AG09319 (cell line): ENCODE measurements around the gene TPSAB1.

Experiments
- DNase-seq: peaks from one replicate; pipeline ENCODE4 v3.0.0-alpha.2; 2010; ENCODE audit warnings: low read depth; ENCODE audit errors: extremely low read depth
- TF ChIP-seq, protein P1 (sequence below): IDR thresholded peaks from 2 replicates; pipeline ENCODE4 v1.5.1; 2011; ENCODE audit warnings: low read depth, mild to moderate bottlenecking, inconsistent platforms, low read length, moderate library complexity

Gene TPSAB1

DNA sequence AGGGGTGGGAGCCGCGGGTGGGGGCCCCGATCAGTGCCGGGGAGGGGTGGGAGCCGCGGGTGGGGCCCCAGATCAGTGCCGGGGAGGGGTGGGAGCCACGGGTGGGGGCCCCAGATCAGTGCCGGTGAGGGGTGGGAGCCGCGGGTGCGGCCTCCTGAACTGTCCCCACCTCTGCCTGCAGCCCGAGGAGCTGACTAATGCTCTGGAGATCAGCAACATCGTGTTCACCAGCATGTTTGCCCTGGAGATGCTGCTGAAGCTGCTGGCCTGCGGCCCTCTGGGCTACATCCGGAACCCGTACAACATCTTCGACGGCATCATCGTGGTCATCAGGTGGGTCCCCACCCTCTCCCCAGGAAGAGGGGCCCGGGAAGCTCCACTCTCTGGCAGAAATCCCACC, 35.6 kb upstream of the TPSAB1 start:
- TF ChIP-seq, protein P1, sequence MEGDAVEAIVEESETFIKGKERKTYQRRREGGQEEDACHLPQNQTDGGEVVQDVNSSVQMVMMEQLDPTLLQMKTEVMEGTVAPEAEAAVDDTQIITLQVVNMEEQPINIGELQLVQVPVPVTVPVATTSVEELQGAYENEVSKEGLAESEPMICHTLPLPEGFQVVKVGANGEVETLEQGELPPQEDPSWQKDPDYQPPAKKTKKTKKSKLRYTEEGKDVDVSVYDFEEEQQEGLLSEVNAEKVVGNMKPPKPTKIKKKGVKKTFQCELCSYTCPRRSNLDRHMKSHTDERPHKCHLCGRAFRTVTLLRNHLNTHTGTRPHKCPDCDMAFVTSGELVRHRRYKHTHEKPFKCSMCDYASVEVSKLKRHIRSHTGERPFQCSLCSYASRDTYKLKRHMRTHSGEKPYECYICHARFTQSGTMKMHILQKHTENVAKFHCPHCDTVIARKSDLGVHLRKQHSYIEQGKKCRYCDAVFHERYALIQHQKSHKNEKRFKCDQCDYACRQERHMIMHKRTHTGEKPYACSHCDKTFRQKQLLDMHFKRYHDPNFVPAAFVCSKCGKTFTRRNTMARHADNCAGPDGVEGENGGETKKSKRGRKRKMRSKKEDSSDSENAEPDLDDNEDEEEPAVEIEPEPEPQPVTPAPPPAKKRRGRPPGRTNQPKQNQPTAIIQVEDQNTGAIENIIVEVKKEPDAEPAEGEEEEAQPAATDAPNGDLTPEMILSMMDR = no peak
- DNase-seq = no peak

DNA sequence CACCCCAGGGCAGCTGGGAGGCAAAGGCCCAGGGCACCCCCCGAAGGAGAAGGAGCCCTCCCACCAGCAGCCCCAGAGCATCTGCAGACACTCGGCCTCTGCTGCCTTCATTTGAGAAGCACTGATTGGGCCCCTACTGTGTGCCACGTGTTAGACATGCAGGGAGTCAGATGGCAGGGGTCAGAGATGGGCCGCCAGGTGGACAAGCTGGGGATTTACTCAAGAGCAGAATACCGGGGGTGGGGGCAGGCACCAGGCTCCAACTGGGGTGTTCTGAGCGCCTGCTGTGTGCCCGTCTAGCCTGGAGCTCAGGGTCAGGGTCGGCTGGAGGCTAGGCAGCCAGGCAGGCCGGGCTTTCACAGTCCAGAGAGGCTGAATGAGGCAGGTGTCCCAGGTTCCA, 34.2 kb upstream of the TPSAB1 start:
- DNase-seq = no peak
- TF ChIP-seq, protein P1 = no peak

DNA sequence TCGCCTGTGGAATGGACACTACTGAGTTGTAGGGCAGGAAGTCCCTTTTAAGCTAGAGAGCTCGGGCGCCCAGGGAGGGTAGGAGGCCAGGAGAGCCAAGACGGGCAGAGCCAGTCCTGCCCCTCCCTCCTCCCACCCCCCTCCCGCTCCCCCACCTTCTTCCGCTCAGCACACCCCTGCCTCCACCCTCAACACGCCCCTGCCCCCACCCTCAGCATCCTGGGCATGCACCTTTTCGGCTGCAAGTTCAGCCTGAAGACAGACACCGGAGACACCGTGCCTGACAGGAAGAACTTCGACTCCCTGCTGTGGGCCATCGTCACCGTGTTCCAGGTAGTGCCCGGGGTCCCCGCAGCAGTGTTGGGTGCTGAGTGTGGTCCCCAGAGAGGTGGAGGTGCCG, 33.7 kb upstream of the TPSAB1 start:
- TF ChIP-seq, protein P1 = no peak
- no peak for DNase-seq

DNA sequence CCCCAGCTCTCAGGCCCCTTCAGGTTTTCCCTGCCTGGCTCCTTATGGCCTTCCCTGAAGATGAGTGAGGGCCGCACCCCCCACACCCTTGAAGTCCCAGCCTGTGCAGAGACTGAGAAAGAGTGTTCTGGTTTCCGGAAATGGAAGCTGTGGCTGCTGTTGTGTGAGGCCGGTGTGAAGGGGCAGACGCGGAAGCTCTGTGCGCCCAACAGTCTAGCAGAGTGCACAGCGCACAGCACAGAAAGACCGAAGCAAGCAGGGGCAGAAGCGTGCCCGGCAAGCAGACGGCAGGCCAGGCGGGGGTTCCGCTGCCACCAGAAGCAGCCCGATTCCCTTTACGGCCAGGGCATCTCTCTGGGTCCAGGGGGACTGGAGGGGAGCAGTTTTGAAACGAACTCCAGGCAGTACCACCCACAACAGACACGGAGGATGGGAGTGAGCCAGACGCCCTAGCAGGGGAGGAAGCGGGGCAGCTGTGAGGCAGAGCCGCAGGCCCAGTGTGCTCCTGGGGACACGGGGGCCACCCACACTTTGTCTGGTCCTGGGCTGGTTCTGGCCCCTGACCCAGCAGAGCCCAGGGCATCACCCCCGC, 32.2 kb upstream of the TPSAB1 start:
- TF ChIP-seq, protein P1 = no peak
- no peak for DNase-seq

DNA sequence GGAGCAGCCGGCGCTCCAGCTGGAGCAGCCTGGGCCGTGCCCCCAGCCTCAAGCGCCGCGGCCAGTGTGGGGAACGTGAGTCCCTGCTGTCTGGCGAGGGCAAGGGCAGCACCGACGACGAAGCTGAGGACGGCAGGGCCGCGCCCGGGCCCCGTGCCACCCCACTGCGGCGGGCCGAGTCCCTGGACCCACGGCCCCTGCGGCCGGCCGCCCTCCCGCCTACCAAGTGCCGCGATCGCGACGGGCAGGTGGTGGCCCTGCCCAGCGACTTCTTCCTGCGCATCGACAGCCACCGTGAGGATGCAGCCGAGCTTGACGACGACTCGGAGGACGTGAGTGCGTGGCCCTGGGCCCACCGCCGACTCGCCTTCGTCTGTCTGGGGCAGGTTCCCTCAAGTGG, 31.4 kb upstream of the TPSAB1 start:
- TF ChIP-seq, protein P1 = no peak
- no peak for DNase-seq

DNA sequence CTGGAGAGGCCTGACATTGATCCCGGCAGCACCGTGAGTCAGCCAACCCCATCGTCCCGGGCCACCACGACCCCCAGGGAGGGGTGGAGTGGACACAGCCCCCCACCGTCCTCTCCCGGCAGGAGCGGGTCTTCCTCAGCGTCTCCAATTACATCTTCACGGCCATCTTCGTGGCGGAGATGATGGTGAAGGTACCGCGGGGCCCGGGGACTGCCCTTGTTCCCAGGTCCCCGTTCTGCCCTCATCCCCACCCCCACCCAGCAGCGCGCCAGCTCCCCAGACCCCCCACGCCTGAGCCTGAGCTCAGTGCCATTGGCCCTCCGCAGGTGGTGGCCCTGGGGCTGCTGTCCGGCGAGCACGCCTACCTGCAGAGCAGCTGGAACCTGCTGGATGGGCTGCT, 30.0 kb upstream of the TPSAB1 start:
- TF ChIP-seq, protein P1 = no peak
- no peak for DNase-seq

DNA sequence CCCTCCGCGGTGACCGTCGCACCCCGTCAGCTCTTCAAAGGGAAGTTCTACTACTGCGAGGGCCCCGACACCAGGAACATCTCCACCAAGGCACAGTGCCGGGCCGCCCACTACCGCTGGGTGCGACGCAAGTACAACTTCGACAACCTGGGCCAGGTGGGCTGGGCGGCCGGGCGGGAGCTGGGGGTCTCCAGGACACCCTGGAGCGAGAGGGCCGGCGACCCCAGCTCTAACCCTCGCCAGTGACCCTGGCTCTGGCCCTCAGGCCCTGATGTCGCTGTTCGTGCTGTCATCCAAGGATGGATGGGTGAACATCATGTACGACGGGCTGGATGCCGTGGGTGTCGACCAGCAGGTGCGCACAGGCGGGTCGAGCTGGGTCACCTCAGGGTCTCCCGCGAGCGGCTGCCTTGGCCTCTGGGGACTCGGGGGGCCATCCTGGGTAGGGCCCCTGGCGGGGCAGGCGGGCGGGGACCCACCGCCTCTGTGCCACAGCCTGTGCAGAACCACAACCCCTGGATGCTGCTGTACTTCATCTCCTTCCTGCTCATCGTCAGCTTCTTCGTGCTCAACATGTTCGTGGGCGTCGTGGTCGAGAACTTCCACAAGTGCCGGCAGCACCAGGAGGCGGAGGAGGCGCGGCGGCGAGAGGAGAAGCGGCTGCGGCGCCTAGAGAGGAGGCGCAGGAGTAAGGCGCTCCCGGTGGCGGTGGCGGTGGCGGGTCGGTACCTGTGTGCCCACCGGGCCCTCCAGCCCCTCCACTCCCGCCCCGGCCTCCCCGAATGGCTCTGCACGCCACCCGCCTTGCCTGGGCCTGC, 28.8 kb upstream of the TPSAB1 start:
- no peak for DNase-seq
- TF ChIP-seq, protein P1 = no peak
